ENCODE results near the gene MRGPRX1. TPM values are rescaled to one million over a fixed set of nuclear protein-coding genes. Genes with fewer than 3 reads are reported as not detected.

Gene MRGPRX1
- total RNA-seq (2022) (not detected in 2 replicates), Bru-seq, nascent RNA (not detected), BruChase-seq, experiment 1, labeled RNA remaining after a 6-hour chase (not detected), BruChase-seq, experiment 2, labeled RNA remaining after a 2-hour chase (not detected)
- long read RNA-seq: 0 reads

DNA sequence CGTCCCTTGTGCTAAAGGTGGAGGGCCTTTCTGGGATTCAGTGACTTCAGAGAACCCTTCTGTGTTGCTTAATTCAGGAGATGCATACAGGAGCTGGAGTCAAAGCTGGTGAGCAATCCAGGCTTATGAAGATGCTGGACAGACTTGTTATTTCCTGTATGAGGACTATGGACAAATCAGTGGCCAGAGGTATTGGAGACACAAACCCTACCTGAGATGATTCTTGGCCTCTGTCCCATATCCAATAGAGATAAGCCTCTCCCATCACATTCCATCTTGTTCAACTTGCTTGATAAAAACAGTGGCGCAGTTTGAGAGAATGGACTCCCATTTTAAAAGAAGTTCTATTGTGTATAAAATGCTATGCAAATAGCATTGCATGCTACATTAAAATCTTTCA, at the start of gene MRGPRX1:
MRGPRX1 (minus strand) TSS at position 101 of the 400 bp plus-strand sequence. CDS start 4,630 bp downstream, outside the sequence.
- Mint-ChIP-seq H3K27me3 (ENCODE audit: insufficient read depth, unreplicated experiment) (peaks cover 33% of the 10 kb centered on the region), H3K4me3 (ENCODE audit: unreplicated experiment) (no peak within 1 kb of the TSS), H3K9me3 (ENCODE audit: unreplicated experiment) (no peaks in the 10 kb centered on the region), H3K27ac (ENCODE audit: low read depth, unreplicated experiment) (no peak within 1 kb of the TSS), H3K4me1 (ENCODE audit: insufficient read depth, unreplicated experiment) (no peaks in the 10 kb centered on the region), H3K36me3 (ENCODE audit: insufficient read depth, unreplicated experiment) (no peaks in the 10 kb centered on the region)
- TF ChIP-seq, protein P1, sequence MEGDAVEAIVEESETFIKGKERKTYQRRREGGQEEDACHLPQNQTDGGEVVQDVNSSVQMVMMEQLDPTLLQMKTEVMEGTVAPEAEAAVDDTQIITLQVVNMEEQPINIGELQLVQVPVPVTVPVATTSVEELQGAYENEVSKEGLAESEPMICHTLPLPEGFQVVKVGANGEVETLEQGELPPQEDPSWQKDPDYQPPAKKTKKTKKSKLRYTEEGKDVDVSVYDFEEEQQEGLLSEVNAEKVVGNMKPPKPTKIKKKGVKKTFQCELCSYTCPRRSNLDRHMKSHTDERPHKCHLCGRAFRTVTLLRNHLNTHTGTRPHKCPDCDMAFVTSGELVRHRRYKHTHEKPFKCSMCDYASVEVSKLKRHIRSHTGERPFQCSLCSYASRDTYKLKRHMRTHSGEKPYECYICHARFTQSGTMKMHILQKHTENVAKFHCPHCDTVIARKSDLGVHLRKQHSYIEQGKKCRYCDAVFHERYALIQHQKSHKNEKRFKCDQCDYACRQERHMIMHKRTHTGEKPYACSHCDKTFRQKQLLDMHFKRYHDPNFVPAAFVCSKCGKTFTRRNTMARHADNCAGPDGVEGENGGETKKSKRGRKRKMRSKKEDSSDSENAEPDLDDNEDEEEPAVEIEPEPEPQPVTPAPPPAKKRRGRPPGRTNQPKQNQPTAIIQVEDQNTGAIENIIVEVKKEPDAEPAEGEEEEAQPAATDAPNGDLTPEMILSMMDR (IDR thresholded peaks at IDR 0.05; ENCODE audit: unreplicated experiment): no peak
- intact Hi-C loops (cut with micrococcal nuclease): no loop called here
- ChIA-PET CTCF (no interaction called here), POLR2A (no interaction called here)
- no TSS peak for BruUV-seq (replicated peaks)
- no peak for DNase-seq (ENCODE audit: unreplicated experiment)

GRCh38 chr11:18987454-18988231, 48.4 kb upstream of the MRGPRX1 start:
- TF ChIP-seq, protein P1 (IDR thresholded peaks at IDR 0.05; ENCODE audit: unreplicated experiment): no peak
- peaks cover 92% of the 10 kb centered on the region for H3K27me3 Mint-ChIP-seq (ENCODE audit: insufficient read depth, unreplicated experiment)
- ChIA-PET CTCF (interaction anchor here (0.6 kb wide), 1 partner anchor 1633 kb away, joined by 3 read pairs; no protein-coding TSS in a partner anchor), POLR2A (no interaction called here)
- H3K4me1 Mint-ChIP-seq (ENCODE audit: insufficient read depth, unreplicated experiment): peaks cover 9% of the 10 kb centered on the region
- H3K4me3 Mint-ChIP-seq (ENCODE audit: unreplicated experiment): no peak overlapping the region
- intact Hi-C loops (cut with micrococcal nuclease): no loop called here
- no peak overlapping the region for H3K27ac Mint-ChIP-seq (ENCODE audit: low read depth, unreplicated experiment)
- no peaks in the 10 kb centered on the region for H3K9me3 Mint-ChIP-seq (ENCODE audit: unreplicated experiment)
- no TSS peak for BruUV-seq (replicated peaks)
- DNase-seq (ENCODE audit: unreplicated experiment): peak; percentile 58
- H3K36me3 Mint-ChIP-seq (ENCODE audit: insufficient read depth, unreplicated experiment): no peaks in the 10 kb centered on the region

GRCh38 chr11:18986744-18987143, 47.5 kb upstream of the MRGPRX1 start:
- Mint-ChIP-seq H3K9me3 (ENCODE audit: unreplicated experiment) (no peaks in the 10 kb centered on the region), H3K27me3 (ENCODE audit: insufficient read depth, unreplicated experiment) (peaks cover 92% of the 10 kb centered on the region), H3K36me3 (ENCODE audit: insufficient read depth, unreplicated experiment) (no peaks in the 10 kb centered on the region), H3K4me3 (ENCODE audit: unreplicated experiment) (no peak overlapping the region), H3K4me1 (ENCODE audit: insufficient read depth, unreplicated experiment) (peaks cover 9% of the 10 kb centered on the region), H3K27ac (ENCODE audit: low read depth, unreplicated experiment) (no peak overlapping the region)
- ChIA-PET CTCF (no interaction called here), POLR2A (no interaction called here)
- intact Hi-C loops (cut with micrococcal nuclease): no loop called here
- DNase-seq (ENCODE audit: unreplicated experiment): peak; percentile 19
- TF ChIP-seq, protein P1 (IDR thresholded peaks at IDR 0.05; ENCODE audit: unreplicated experiment): no peak
- no TSS peak for BruUV-seq (replicated peaks)

- H3K27ac Mint-ChIP-seq (ENCODE audit: low read depth, unreplicated experiment): no peak overlapping the region
- BruUV-seq (replicated peaks): no TSS peak
- DNase-seq (ENCODE audit: unreplicated experiment): no peak
- ChIA-PET POLR2A (no interaction called here), CTCF (interaction anchor here (0.6 kb wide), 1 partner anchor 13 kb away, joined by 4 read pairs; no protein-coding TSS in a partner anchor)
- TF ChIP-seq, protein P1 (IDR thresholded peaks at IDR 0.05; ENCODE audit: unreplicated experiment): no peak
- peaks cover 70% of the 10 kb centered on the region for H3K27me3 Mint-ChIP-seq (ENCODE audit: insufficient read depth, unreplicated experiment)
- H3K4me3 Mint-ChIP-seq (ENCODE audit: unreplicated experiment): no peak overlapping the region
- H3K9me3 Mint-ChIP-seq (ENCODE audit: unreplicated experiment): peaks cover 8% of the 10 kb centered on the region
- intact Hi-C loops (cut with micrococcal nuclease): no loop called here
- H3K4me1 Mint-ChIP-seq (ENCODE audit: insufficient read depth, unreplicated experiment): no peaks in the 10 kb centered on the region
- H3K36me3 Mint-ChIP-seq (ENCODE audit: insufficient read depth, unreplicated experiment): no peaks in the 10 kb centered on the region
Measured at GRCh38 chr11:18981897-18982296, 42.7 kb upstream of the MRGPRX1 start.

Data from MCF 10A (cell line).